DMS53 treated with DMSO at 0.1 percent for 48 hours (cell line): ENCODE measurements around the gene NGF.
"Not testable (repeated sequence)": the region's sequence is repeated elsewhere in the genome, so short reads cannot be mapped to it uniquely, and the experiment has no call there.

Experiments
- DNase-seq: peaks from one replicate; lab custom pipeline; 2025; ENCODE audit not compliant: unreplicated experiment; lab: John Stamatoyannopoulos, UW

The NGF gene

DNA sequence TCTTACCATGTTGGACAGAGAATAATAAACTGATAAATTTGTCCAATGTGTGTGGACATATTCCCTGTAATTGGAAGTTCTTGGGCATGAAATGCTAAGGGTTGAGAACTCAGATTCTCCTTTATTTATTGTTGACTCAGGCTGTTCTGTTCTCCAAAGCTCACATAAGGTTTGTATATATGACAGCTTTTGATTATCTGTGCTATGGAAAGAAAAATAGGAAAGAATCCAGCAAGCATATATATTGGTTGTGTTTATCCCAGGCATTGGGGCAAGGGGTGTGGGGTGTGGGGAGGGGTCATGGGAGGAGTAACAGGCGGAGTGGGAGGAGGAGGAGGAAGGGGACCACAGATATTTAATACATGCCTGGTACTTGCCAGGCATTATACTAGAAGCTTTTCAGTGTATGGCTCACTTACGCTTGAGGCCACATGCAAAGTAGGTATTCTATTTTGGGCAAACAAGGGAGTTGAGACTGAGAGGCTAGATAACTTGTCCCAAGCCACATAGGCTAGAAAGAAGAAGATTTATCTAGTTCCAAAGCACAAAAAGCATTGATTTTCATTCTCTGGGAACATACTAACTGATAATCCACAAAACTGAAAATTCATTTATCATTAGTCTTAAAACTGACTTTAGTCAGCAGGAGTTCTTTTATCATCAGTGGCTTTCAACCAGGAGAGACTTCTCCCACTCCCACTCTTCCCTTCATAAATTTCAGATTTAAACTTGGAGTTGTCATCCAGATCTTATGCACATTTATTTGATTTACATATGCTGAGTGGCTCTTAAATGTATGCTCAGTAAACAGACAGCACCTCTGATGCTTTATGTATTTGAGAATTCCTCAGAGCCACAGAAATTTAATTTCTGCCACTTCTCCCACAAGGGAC is 27.2 kb downstream of the NGF start:
- DNase-seq = no peak

GRCh38 chr1:115309504-115309903 is 28.5 kb downstream of the NGF start:
- not testable (repeated sequence) for DNase-seq

- DNase-seq = no peak
These were observed 29.1 kb downstream of the NGF start for GRCh38 chr1:115308969-115309368.

DNA sequence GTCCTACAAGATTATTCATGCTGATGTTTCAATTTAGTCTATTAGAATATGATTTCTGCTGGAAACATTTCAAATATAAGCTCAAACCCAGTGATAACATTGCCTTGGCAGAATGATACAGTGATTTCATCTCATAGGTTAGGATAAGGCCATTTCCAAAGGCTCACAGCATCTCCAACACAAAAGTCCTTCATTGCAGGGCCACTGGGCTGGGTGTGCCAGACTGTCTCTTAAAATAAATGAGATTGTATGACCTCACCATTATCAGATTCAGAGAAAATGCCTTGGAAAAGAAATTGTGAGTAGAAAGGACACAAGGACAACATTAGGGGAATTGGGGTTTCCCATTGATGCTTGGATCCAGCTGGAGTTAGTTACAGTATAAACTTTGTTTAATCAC is 30.4 kb downstream of the NGF start:
- DNase-seq = no peak

DNA sequence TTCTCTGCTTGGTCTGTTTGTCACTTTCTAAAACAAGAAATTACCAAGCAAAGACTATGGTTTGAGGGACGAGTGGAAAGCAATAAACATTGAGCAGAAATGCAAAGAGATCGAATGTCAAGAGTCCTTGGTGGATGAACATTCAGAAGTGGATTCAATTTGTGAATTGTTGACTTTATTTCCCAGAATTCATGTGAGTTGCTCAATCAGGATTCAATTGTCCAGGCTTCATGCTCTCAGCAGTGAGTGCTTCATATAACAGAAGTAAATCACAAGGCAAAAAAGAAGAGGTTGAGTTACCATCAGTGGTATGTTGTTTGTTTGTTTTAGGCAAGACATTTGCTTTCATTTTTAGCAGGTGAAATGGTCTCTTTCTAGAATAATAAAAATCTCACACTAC is 31.9 kb downstream of the NGF start:
- DNase-seq = peak; percentile 42

- no peak for DNase-seq
These were observed 34.7 kb downstream of the NGF start for GRCh38 chr1:115303364-115303763.

DNA sequence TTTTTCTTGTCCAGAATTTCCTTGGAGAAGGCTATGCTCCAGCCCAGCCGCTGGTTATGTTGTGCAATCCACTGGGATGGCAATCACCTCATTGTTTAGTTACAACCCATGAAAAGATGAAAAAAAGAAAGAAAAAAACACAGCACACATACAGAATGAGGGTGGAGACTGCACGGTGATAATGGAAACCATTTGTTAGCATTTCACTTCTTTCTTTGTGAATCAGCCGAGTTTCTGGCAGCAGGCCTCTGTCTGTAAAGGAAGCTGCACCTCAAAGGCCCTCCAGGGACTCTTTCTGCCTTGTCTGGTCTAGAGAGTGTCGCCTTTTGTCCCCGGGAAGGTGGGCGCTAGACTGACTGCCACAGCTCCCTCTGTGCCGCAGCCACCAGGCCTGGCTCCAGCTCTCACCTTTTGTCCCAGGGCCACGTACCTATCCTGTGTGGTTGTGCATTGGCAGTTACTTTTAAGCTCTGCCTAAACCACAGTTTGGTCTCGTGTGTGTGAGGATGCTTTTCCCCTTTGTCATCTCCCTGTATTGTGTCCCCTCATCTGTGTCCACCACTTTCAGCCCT is 35.6 kb downstream of the NGF start:
- DNase-seq = no peak

GRCh38 chr1:115301438-115302020 is 36.5 kb downstream of the NGF start:
- DNase-seq = no peak

GRCh38 chr1:115300087-115300876 is 37.8 kb downstream of the NGF start:
- peak; percentile 7 for DNase-seq

DNA sequence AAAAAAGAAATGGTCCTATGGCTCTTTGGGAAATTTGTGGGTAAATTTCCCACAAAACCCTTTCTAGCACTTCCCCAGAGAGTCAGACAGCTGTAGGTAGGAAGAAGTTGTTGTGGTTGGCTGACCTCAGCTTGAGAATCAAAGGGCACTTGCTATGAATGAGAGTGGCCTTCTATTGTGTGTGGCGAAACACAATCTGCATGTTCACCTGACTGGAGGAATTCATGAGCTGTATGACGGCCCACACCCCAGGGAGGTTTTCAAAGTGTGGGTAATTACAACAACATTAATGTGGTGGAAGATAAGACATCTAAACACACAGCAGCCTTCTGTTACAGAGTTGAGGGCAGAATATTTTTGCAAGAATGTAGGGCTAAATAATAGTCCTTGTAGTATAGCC is 38.8 kb downstream of the NGF start:
- no peak for DNase-seq

GRCh38 chr1:115296981-115297380 is 41.1 kb downstream of the NGF start:
- DNase-seq = no peak

DNA sequence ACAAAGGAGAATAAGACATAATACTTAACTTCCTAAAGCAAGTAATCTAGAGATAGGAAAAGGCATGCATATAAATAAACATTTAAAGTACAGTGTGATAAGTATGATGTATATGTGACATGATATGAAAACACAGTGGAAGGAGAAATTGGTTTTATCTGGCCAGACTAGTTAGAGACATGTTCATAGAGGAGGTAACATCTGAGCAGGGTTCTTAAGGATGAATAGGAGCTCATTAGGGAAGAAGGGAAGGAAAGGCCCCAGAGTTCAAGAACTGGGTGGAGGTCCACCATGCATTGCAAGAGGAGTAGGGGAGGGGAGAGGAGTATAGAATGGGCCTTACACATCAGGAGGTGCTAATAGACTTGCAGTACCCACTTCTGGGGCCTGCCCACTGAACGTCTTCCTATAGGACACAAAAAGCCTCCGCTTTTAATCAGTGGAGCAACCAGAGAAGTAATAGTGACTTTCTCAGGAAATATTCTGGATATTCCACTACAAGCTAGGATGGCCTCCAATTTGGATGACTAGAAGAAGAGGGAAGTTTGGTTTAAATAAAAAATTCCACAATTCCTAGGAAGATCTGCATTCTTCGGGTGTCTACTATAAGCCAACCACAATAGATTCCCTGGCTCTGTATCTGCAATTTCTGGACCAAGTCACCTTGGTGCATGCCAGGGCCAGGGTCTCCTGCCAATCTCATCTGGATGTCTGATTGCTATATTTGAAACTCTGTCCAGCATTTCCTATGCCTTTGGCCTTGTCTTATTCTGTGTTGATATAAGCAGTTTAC is 41.9 kb downstream of the NGF start:
- DNase-seq = no peak

- DNase-seq = no peak
These were observed 44.1 kb downstream of the NGF start for GRCh38 chr1:115293899-115294298.

GRCh38 chr1:115293006-115293405 is 45.0 kb downstream of the NGF start:
- no peak for DNase-seq

GRCh38 chr1:115291741-115292140 is 46.3 kb downstream of the NGF start:
- DNase-seq = no peak

- no peak for DNase-seq
These were observed 48.1 kb downstream of the NGF start for GRCh38 chr1:115289940-115290339.

- peak; percentile 83 for DNase-seq
These were observed 49.4 kb downstream of the NGF start for GRCh38 chr1:115288591-115289198.

DNA sequence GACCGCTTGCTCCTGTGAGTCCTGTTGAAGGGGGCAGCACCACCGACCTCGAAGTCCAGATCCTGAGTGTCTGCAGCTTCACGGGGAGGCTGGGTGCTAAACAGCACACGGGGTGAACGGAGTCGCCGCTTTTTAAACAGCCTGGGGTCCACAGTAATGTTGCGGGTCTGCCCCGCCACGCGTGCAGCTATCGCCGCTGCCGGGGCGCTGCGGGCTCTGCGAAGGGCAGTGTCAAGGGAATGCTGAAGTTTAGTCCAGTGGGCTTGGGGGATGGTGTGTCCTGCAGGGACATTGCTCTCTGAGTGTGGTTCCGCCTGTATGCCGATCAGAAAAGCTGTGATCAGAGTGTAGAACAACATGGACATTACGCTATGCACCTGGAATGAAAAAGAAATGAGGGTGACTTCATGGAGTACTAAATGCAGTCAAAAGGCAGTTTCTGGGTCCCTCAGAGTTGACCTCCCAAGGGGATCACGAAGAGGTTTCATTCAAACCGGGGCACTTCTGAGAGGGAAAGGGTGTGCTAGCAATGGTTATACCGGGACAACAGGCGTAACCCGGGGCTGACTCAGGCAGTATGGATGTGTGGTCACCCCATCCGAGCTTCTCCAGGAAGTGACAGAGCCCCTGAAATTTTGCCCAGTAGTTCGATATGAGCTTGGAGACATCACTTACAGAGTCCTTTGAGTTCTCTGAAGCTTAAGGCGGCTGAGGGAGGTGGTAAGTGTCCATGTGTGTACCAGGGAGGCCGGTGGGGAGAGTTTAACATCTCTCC is 51.4 kb downstream of the NGF start:
- no peak for DNase-seq

DNA sequence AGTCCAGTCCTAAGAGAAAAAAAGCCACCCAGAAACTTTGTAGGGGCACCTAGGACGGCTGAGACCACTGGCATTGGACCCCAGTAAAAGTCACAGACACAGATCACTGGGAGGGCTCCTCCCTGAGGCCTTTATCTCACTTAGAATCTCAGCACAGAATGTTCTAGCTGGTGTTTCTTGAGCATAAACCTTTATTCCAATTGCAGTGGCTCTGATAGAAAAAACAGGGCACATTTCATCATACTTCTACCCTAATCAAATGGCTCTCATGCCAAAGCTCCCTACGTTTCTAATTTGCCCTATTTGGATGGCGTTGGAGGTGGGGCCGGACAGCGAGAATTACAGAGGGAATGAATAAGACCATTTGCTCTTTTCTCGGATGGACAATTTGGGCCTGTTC is 53.8 kb downstream of the NGF start:
- DNase-seq = no peak
